HAP-1 (cell line): ENCODE results near the gene GPX7.

Source experiments
- DNase-seq, 2 experiments: peaks; one replicate each; pipeline ENCODE4 v3.0.0-alpha.2; 2016 to 2020; ENCODE audit warnings: low spot score in 2 of 2
- H3K27me3 ChIP-seq: fragments of 250-450 bp; sonication (Bioruptor Pico); 2 replicates; pipeline ENCODE4 v1.5.1; 2020; ENCODE audit warnings: low read depth, mild to moderate bottlenecking, moderate library complexity
- H3K36me3 ChIP-seq: fragments of 250-450 bp; sonication (Bioruptor Pico); replicated peaks from 2 replicates; pipeline ENCODE4 v1.5.1; 2020; ENCODE audit warnings: mild to moderate bottlenecking
- H3K4me1 ChIP-seq: fragments of 250-450 bp; sonication (Bioruptor Pico); 2 replicates; pipeline ENCODE4 v1.5.1; 2020; ENCODE audit warnings: mild to moderate bottlenecking
- H3K4me3 ChIP-seq: fragments of 250-450 bp; sonication (Bioruptor Pico); 2 replicates; pipeline ENCODE4 v1.5.1; 2020; ENCODE audit warnings: mild to moderate bottlenecking, moderate library complexity
- H3K9me3 ChIP-seq: fragments of 250-450 bp; sonication (Bioruptor Pico); 2 replicates; pipeline ENCODE4 v1.5.1; 2020; ENCODE audit warnings: mild to moderate bottlenecking, moderate library complexity
- in situ Hi-C: fragments of 300-500 bp; cut with MboI; formaldehyde crosslinking; loops from 3 replicates; pipeline ENCODE4 v1.14.3; 2020; ENCODE audit warnings: low sequenced_read_pairs, inconsistent platforms, mixed read lengths

Gene GPX7

GRCh38 chr1:52601991-52602855 lies at the start of gene GPX7:
GPX7 (plus strand) TSS chr1:52602371; CDS start chr1:52602410, 39 bp downstream.
- in situ Hi-C loops = no loop called here
- DNase-seq = peak; percentile 17 to 66
- H3K36me3 ChIP-seq = peaks cover 6% of the 10 kb centered on the region
- H3K27me3 ChIP-seq = no peaks in the 10 kb centered on the region
- peak within 1 kb of the TSS; percentile 38 for H3K4me3 ChIP-seq
- no peaks in the 10 kb centered on the region for H3K9me3 ChIP-seq
- H3K4me1 ChIP-seq = peaks cover 22% of the 10 kb centered on the region

- no peaks in the 10 kb centered on the region for H3K27me3 ChIP-seq
- no peaks in the 10 kb centered on the region for H3K9me3 ChIP-seq
- peak; percentile 84 to 94 for DNase-seq
- peak within 1 kb of the TSS; percentile 70 for H3K4me3 ChIP-seq
- H3K36me3 ChIP-seq = no peaks in the 10 kb centered on the region
- peaks cover 20% of the 10 kb centered on the region for H3K4me1 ChIP-seq
- in situ Hi-C loops = no loop called here
Measured at GRCh38 chr1:52552505-52553361, 49.4 kb upstream of the GPX7 start, which contains the start of gene TUT4. TUT4 (minus strand) TSS chr1:52553092; CDS start chr1:52526280, 26,812 bp downstream.

- Histone ChIP-seq H3K27me3 (no peaks in the 10 kb centered on the region), H3K36me3 (no peaks in the 10 kb centered on the region), H3K4me3 (peak overlapping the region; percentile 70), H3K9me3 (no peaks in the 10 kb centered on the region), H3K4me1 (peaks cover 18% of the 10 kb centered on the region)
- in situ Hi-C loops = no loop called here
- peak; percentile 75 to 93 for DNase-seq
Measured at GRCh38 chr1:52553362-52554266, 48.6 kb upstream of the GPX7 start.

- in situ Hi-C loops = no loop called here
- Histone ChIP-seq H3K4me3 (peak overlapping the region; percentile 70), H3K9me3 (no peaks in the 10 kb centered on the region), H3K4me1 (peaks cover 12% of the 10 kb centered on the region), H3K27me3 (no peaks in the 10 kb centered on the region), H3K36me3 (no peaks in the 10 kb centered on the region)
- no peak for DNase-seq
Measured at GRCh38 chr1:52554267-52554640, 47.9 kb upstream of the GPX7 start.

GRCh38 chr1:52554756-52555155 lies 47.4 kb upstream of the GPX7 start:
- in situ Hi-C loops = no loop called here
- H3K27me3 ChIP-seq = no peaks in the 10 kb centered on the region
- DNase-seq = no peak
- peaks cover 9% of the 10 kb centered on the region for H3K4me1 ChIP-seq
- no peaks in the 10 kb centered on the region for H3K9me3 ChIP-seq
- no peaks in the 10 kb centered on the region for H3K36me3 ChIP-seq
- H3K4me3 ChIP-seq = no peak overlapping the region

- in situ Hi-C loops = no loop called here
- peaks cover 6% of the 10 kb centered on the region for H3K4me1 ChIP-seq
- DNase-seq = no peak
Measured at GRCh38 chr1:52556641-52557360, 45.4 kb upstream of the GPX7 start.

GRCh38 chr1:52558941-52559340 lies 43.2 kb upstream of the GPX7 start:
- H3K27me3 ChIP-seq = no peaks in the 10 kb centered on the region; the same call in 1 of the 2 replicates
- no peaks in the 10 kb centered on the region for H3K36me3 ChIP-seq
- H3K4me1 ChIP-seq = peaks cover 5% of the 10 kb centered on the region
- no peaks in the 10 kb centered on the region for H3K9me3 ChIP-seq
- H3K4me3 ChIP-seq = no peak overlapping the region
- in situ Hi-C loops = no loop called here
- no peak for DNase-seq

More at GRCh38 chr1:52556641-52557360, 45.4 kb upstream of the GPX7 start:
- Histone ChIP-seq H3K27me3 (no peaks in the 10 kb centered on the region), H3K4me3 (no peak overlapping the region), H3K36me3 (no peaks in the 10 kb centered on the region), H3K9me3 (no peaks in the 10 kb centered on the region)

- Histone ChIP-seq H3K4me1 (no peaks in the 10 kb centered on the region), H3K9me3 (no peaks in the 10 kb centered on the region), H3K4me3 (no peak overlapping the region), H3K27me3 (no peaks in the 10 kb centered on the region; the same call in 1 of the 2 replicates), H3K36me3 (no peaks in the 10 kb centered on the region)
- in situ Hi-C loops = no loop called here
- DNase-seq = no peak
Measured at GRCh38 chr1:52559875-52560274, 42.3 kb upstream of the GPX7 start.

GRCh38 chr1:52562766-52563165 lies 39.4 kb upstream of the GPX7 start:
- no peaks in the 10 kb centered on the region for H3K4me1 ChIP-seq
- H3K27me3 ChIP-seq = no peaks in the 10 kb centered on the region; the same call in 1 of the 2 replicates
- DNase-seq = no peak
- in situ Hi-C loops = no loop called here
- H3K4me3 ChIP-seq = no peak overlapping the region
- H3K9me3 ChIP-seq = no peaks in the 10 kb centered on the region
- H3K36me3 ChIP-seq = no peaks in the 10 kb centered on the region

- no peak overlapping the region for H3K4me3 ChIP-seq
- H3K27me3 ChIP-seq = no peaks in the 10 kb centered on the region; the same call in 1 of the 2 replicates
- in situ Hi-C loops = no loop called here
- peaks cover 8% of the 10 kb centered on the region for H3K4me1 ChIP-seq
- H3K9me3 ChIP-seq = no peaks in the 10 kb centered on the region
- no peaks in the 10 kb centered on the region for H3K36me3 ChIP-seq
- no peak for DNase-seq
Measured at GRCh38 chr1:52567943-52568342, 34.2 kb upstream of the GPX7 start.

- in situ Hi-C loops = no loop called here
- H3K27me3 ChIP-seq = no peaks in the 10 kb centered on the region
- no peaks in the 10 kb centered on the region for H3K9me3 ChIP-seq
- H3K4me1 ChIP-seq = peaks cover 8% of the 10 kb centered on the region
- no peak overlapping the region; the same call in 1 of the 2 replicates for H3K4me3 ChIP-seq
- peak; percentile 48 to 84 for DNase-seq
- H3K36me3 ChIP-seq = no peaks in the 10 kb centered on the region
Measured at GRCh38 chr1:52569449-52570210, 32.5 kb upstream of the GPX7 start.

- Histone ChIP-seq H3K36me3 (no peaks in the 10 kb centered on the region), H3K4me3 (no peak overlapping the region), H3K4me1 (peaks cover 8% of the 10 kb centered on the region), H3K27me3 (no peaks in the 10 kb centered on the region), H3K9me3 (no peaks in the 10 kb centered on the region)
- in situ Hi-C loops = no loop called here
- DNase-seq = no peak
Measured at GRCh38 chr1:52571783-52572182, 30.4 kb upstream of the GPX7 start.
